ENCODE data around the gene RALGAPA2. TPM values are rescaled to one million over a fixed set of nuclear protein-coding genes. Genes with fewer than 3 reads are reported as not detected.

Gene RALGAPA2
- total and polyA plus RNA-seq, 2 of the 13 experiments (the other 11 are each of a cell fraction or from before 2014, with no cell fraction given) = 13.8 to 17.7 TPM

GRCh38 chr20:20743511-20744169, 31.2 kb upstream of the RALGAPA2 start (continued):
- TF ChIP-seq NR2F1 (CRISPR knock-in tag; IDR thresholded peaks at IDR 0.05) = no peak
- TF ChIP-seq ZBTB26 (CRISPR knock-in tag; IDR thresholded peaks at IDR 0.05; ENCODE audit: borderline replicate concordance) = no peak
- no peak for TF ChIP-seq HNF4A (CRISPR knock-in tag; IDR thresholded peaks at IDR 0.05)
- TF ChIP-seq ZFY (CRISPR knock-in tag; IDR thresholded peaks at IDR 0.05) = peak; percentile 51
- no peak for TF ChIP-seq SOX13 (IDR thresholded peaks at IDR 0.05)
- no peak; a peak in 1 of 4 replicates for TF ChIP-seq SOX13 (CRISPR knock-in tag; conservative IDR thresholded peaks at IDR 0.05 in 1 of 2, IDR thresholded peaks at IDR 0.05 in 1 of 2)
- TF ChIP-seq ZBTB7A (CRISPR knock-in tag; IDR thresholded peaks at IDR 0.05) = no peak
- TF ChIP-seq HOXA7 (CRISPR knock-in tag; IDR thresholded peaks at IDR 0.05) = no peak
- TF ChIP-seq ELF4 (CRISPR knock-in tag; IDR thresholded peaks at IDR 0.05; ENCODE audit: borderline replicate concordance) = no peak
- TF ChIP-seq CSRNP2 (CRISPR knock-in tag; conservative IDR thresholded peaks at IDR 0.05; ENCODE audit: low read depth) = no peak
- TF ChIP-seq RXRB (CRISPR knock-in tag; IDR thresholded peaks at IDR 0.05; ENCODE audit: borderline replicate concordance) = no peak
- no peak for TF ChIP-seq RBAK (CRISPR knock-in tag; IDR thresholded peaks at IDR 0.05)
- no peak for TF ChIP-seq SAFB2 (CRISPR knock-in tag; IDR thresholded peaks at IDR 0.05; ENCODE audit: borderline replicate concordance, low read depth)
- TF ChIP-seq RCOR2 (CRISPR knock-in tag; IDR thresholded peaks at IDR 0.05) = no peak
- TF ChIP-seq ZFP41 (CRISPR knock-in tag; IDR thresholded peaks at IDR 0.05; ENCODE audit: borderline replicate concordance) = no peak
- TF ChIP-seq XRCC5 (optimal IDR thresholded peaks at IDR 0.05; ENCODE audit: low read length) = peak; percentile 79
- TF ChIP-seq THAP11 (CRISPR knock-in tag; IDR thresholded peaks at IDR 0.05) = no peak
- TF ChIP-seq EHMT2 (IDR thresholded peaks at IDR 0.05; ENCODE audit: borderline replicate concordance, low read depth, low read length) = no peak
- no peak for TF ChIP-seq ZBTB1 (CRISPR knock-in tag; IDR thresholded peaks at IDR 0.05; ENCODE audit: borderline replicate concordance)
- no peak for TF ChIP-seq SATB2 (CRISPR knock-in tag; IDR thresholded peaks at IDR 0.05)
- no peak for TF ChIP-seq MXD4 (CRISPR knock-in tag; IDR thresholded peaks at IDR 0.05)
- no peak for TF ChIP-seq SP5 (CRISPR knock-in tag; IDR thresholded peaks at IDR 0.05; ENCODE audit: borderline replicate concordance, low read depth)
- peak; percentile 41; the same call in 1 of the 2 replicates for TF ChIP-seq YEATS2 (CRISPR knock-in tag; IDR thresholded peaks at IDR 0.05; ENCODE audit: borderline replicate concordance)
- TF ChIP-seq DNMT3B (CRISPR knock-in tag; conservative IDR thresholded peaks at IDR 0.05) = no peak
- TF ChIP-seq ZHX1 (CRISPR knock-in tag; IDR thresholded peaks at IDR 0.05; ENCODE audit: low read depth) = no peak
- TF ChIP-seq ZNF136 (CRISPR knock-in tag; IDR thresholded peaks at IDR 0.05; ENCODE audit: low read depth) = no peak

Measured in HepG2 (cell line).